Activated CD4-positive, CD25-positive, alpha-beta regulatory T cell treated with anti-CD3 and anti-CD28 coated beads, Interleukin-2, amount 50 U/mL, for 72 hours (primary cell): ENCODE data around the gene BRSK2.
"Not testable (repeated sequence)": the region's sequence is repeated elsewhere in the genome, so short reads cannot be mapped to it uniquely, and the experiment has no call there.

ENCODE experiments used
- DNase-seq: peaks from one replicate; pipeline ENCODE4 v3.0.0; 2021

Gene BRSK2

DNA sequence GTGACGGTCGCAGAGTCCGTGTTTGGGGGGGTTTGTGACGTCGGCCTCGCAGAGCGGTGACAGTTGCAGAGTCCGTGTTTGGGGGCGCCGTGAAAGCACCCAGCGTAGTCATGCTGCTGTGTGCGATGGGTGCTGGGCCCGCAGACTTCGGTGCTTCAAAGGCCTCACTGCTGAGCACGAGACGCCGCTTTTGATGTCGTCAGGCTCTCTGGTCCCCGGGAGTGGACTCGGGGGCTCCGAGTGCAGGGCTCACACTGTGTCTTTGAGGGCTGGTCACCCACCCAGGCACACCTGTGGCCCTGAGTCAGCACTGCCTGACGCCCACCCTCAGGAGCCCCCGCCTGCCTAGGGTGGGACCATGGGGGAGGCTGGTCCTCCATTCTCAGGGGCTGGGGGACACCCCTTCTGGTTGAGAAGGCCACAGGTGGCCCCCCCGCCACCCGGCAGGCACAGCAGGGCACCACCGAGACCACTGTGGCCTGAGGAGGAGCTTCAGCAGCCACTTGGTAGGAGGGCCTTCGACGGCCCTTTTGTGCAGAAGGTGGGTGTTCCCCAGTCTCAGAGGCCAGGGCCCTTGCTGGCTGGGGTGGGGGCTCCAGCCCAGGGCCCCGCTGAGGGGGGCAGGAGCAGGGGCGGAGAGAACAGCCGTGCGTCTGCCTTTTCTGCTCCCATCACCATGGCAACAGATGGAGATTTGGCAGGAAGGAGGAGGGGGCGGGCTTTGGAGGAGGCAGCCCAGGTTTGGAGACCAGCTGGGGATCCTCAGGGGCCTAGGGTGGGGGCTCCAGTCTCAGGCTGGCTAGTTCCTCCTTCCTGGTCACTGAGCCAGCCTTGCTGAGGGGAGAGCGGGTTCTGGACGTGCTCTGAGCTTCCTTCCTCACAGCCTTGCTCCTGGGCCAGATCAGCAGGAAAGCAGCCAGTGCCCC is 20.9 kb downstream of the BRSK2 start:
- DNase-seq = no peak

DNA sequence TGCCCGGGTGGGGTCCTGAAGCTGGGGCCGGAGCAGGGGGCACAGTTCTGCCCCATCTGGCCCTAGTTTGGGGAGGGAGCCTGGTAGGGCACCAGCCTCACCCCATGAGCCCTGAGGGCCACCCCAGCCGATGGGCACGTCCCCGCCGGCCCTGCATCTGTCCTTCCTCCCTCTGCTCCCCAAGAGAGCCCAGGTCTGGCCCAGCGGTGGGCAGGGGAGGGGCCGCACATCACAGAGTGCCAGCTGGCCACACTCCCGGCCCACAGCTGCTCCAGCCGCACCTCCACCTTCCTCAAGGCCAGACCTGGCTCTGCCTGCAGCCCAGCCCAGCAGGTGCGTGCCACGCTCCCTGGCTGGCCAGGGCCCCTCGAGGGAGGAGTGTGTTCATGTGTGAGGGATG is 21.6 kb downstream of the BRSK2 start:
- DNase-seq = no peak

DNA sequence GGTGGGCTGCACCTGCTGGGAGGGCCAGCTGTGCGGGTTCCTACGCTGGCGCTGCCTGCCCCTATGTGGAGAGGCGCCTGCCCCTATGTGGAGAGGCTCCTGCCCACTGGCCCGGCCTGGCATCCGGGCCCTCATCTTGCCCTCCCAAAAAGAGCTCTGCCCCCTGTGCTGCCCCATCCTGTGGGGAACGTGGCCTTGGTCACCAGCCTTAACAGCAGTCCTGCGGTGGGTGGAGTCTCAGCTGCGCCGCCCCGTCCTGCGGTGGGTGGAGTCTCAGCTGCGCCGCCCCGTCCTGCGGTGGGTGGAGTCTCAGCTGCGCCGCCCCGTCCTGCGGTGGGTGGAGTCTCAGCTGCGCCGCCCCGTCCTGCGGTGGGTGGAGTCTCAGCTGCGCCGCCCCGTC is 22.0 kb downstream of the BRSK2 start:
- DNase-seq = not testable (repeated sequence)

DNA sequence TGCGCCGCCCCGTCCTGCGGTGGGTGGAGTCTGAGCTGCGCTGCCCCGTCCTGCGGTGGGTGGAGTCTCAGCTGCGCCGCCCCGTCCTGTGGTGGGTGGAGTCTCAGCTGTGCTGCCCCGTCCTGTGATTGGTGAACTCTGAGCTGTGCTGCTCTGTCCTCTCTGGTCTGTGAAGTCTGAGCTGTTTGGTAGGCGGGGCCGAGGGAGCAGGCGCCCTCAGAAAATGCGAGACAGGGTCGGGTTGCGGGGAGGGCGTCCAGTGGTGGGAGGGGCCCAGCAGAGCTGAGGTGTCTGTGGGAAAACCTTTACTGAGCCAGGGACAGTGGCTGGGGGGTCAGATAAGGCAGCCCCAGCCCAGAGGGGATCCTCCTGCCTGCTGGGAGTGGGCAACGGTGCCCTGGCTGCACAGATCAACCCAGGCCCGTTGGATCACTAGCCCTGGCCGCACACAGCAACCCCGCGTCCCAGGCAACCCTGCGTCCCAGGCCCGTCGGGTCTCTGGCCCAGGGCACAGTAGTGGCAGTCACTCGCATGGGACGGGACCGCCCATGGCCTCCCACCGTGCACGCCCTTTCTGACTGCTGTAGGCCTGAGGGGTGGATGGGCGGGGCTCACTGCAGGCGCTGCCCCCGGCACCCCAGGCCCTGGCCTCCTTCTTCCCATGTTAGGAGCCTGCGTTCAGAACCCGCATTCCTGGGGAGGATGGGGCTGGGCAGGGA is 22.8 kb downstream of the BRSK2 start:
- no peak for DNase-seq

DNA sequence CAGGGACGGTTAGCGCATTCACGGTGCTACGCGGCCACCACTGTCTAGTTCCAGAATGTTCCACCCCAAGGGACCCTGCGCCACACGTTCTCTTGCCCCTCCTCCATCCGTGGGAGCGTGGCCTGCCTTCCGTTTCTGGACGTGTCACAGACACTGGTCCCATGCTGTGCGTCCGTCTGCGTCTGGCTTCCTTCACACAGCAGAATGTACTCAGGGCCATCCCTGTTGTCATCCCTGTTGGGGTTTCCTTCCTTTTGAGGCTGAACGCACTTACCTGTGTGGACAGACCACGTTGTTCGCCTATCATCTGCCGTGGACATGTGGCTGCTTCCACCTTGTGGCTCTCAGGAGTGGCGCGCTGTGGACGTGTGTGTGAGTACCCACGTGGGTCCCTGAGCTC is 24.9 kb downstream of the BRSK2 start:
- DNase-seq = no peak

DNA sequence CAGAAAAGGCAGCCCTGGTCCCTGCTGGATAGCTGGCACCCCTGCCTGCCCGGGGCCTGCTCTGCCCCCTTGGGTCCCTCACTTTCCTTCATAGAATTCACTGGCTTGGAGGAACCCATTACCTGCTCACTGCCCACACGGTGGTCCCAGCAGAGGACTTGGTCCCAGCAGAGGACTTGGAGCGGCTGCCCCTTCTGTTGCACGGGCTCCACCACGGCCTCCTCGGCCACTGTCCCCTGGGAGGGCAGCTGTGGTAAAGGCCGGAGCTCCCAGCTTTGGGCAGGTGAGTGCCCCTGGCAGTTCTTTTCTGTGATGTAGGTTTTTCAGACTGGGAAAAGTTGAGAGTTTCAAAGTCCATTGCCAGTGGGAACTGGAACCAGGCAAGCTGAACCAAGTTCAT is 25.9 kb downstream of the BRSK2 start:
- no peak for DNase-seq

DNA sequence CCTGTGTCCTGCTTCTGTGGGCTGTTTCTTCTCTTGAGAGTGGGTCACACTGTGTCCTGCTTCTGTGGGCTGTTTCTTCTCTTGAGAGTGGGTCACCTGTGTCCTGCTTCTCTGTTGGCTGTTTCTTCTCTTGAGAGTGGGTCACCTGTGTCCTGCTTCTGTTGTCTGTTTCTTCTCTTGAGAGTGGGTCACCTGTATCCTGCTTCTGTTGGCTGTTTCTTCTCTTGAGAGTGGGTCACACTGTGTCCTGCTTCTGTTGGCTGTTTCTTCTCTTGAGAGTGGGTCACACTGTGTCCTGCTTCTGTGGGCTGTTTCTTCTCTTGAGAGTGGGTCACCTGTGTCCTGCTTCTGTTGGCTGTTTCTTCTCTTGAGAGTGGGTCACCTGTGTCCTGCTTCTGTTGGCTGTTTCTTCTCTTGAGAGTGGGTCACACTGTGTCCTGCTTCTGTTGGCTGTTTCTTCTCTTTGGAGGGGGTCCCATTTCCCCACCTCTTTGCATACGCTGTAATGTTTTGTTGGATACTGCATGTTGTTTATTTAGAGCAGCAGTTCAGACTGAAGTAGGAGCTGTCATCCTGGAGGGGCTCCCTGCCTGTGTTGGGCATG is 28.6 kb downstream of the BRSK2 start:
- not testable (repeated sequence) for DNase-seq

DNA sequence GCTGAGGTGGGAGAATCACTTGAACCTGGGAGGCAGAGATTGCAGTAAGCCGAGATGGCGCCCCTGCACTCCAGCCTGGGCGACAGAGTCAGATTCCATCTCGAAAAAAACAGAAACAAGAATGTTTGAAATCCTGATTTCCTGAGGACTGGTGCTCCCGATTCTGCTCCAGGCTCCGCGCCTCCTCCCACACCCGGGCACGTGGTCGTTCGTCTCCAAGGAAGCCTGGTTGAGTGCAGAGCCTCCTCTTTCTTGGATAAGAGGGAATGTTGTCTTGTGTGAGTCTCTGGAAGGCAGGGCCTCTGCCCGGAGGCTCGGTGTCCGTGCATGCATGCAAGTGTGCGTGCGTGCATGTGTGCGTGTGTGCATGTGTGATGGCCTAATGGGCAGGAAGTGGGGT is 30.1 kb downstream of the BRSK2 start:
- DNase-seq = no peak

DNA sequence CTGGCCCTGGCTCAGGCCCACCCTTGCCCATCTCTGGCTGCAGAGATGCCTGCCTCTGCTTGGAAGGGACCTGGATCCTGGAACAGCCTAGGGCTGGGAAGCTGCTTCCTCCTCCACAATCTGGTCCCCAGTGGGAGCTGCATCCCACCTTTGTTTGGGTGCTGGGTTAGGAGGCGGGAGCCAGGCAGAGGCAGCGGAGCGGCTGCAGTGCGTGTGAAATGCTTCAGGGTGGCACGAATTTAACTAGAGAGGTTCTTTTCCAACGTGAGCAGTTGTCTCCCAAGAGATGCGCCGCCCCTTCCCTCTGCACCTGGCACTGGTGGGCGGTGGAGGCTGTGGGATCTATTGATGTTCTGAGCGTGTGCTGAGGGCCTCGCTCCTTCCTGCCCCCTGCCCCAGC is 31.6 kb downstream of the BRSK2 start:
- DNase-seq = no peak

DNA sequence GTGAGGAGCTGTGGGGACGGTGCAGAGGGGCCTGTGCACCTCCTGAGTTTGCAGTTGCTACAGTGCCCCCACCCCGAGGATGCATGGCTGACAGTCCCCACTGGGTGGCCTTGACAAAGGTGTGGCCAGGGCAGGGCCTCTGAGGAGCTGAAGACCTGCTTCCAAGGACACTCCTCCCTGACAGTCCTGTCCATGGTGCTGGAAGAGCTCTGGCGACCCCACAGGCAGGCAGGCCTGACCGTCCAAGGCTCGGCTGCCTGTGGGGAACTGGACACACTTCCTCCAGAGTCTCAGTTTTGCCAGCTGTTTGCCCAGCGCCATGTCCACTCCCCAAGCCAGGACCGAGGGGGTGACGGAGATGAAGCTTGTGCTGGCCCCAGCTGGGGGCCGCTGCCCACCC is 32.7 kb downstream of the BRSK2 start:
- no peak for DNase-seq

DNA sequence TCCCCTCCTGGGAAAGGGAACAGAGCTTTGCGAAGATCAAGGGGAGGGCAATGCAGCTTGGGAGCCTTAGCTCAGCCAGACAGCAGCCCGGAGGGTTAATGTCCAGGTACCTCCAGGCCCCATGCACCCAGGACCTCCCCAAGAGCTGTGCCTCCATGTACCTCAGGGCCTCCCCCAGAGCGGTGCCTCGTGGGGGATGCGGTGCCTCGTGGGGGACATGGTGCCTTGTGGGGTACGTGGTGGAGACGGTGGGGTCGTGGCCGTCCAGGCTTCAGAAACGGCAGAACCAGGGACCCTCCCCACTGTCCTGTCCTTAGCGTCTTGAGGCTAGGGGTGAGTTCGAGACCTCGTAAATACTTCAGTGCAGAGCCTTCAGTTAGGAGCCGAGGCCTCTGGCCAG is 33.2 kb downstream of the BRSK2 start:
- no peak for DNase-seq

DNA sequence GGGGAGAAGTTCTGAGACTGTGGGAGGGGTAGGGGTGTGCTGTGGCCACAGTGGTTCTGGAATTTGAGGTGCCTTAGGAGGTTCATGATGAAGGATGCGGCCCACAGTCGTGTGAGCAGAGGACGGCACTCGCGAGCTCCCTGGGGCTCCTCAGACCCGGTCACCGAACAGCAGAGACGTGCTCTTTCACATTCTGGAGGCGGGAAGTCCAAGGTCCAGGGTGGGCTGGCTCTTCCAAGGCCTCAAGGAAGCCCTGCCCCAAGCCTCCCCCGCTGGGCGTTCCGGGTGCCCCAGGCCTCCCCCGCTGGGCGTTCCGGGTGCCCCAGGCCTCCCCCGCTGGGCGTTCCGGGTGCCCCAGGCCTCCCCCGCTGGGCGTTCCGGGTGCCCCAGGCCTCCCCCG is 33.7 kb downstream of the BRSK2 start:
- not testable (repeated sequence) for DNase-seq

DNA sequence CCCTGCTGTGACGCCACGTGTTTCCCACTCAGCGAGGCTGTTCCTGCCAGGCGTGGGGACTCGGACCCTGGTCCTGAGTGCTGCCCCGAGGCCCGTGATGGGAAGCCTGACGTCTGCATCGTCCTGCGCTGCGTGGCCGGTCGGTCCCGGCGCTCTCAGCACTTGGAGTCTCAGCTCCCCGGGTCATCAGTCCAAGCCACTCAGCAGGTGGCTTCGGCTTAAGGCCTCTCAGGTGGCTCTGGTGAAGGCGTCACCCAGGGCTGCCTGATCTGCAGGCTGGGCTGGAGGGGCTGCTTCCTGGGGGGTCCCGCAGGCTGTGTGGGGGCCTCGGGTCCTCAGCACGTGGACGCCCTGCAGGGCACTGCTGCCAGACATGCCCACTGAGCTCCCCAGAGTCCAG is 35.3 kb downstream of the BRSK2 start:
- DNase-seq = no peak

DNA sequence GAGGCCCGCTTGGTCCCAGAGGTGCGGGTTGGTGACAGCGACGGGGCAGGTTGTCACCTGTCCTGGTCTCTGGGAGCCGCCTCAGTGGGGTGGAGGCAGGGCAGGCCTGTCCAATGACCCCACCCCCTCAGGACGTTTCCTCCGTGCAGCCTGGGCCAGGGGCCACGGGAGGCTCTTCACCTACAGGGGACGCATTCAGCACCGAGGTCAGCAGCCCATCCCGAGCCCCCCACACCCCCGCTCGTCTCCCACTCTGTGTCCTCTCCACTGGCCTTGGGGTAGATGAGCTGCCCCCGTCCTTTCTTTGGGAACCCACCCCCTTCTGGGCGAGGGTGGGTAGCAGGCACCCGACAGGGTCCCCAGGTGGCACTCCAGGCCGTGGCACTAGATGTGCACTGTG is 35.7 kb downstream of the BRSK2 start:
- no peak for DNase-seq

DNA sequence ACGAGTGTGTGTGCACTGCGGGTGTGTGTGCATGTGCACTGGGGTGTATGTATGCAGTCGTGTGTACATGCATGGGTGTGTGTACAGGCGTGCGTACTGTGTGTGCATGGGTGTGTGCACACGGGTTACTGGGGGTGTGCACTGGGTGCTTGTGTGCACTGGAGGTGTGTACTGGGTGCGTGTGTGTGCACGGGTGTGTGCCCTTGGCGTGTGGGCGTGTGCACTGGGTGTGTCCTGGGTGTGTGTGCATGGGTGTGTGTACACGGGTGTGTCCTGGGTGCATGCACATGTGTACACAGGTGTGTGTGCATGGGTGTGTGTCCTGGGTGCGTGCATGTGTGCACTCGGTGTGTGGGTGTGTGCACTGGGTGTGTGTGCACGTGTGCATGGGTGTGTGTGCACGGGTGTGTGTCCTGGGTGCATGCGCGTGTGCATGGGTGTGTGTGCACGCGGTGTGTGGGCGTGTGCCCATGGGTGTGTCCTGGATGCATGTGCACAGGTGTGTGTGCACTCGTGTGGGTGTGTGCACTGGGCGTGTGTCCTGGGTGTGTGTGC is 39.1 kb downstream of the BRSK2 start:
- no peak for DNase-seq

DNA sequence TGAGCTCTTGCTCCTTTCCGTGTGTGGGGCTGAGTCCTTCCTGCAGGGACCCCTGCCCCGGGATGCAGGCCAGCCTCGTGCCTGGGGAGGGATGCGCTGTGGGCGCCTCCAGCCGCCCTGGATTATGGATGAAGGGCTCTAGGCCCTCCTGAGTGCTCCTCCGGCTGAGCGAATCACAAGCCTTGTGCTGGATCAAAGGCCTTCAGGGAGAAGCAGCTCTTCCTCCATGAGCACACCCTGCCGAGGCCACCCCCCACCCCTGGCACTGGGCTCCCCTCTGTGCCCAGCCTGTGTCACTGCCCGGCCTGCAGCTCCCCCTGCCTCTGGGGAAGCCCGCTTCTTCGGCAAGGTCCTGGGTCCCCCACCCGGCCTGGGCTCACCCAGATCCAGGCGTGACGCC is 43.8 kb downstream of the BRSK2 start:
- no peak for DNase-seq

DNA sequence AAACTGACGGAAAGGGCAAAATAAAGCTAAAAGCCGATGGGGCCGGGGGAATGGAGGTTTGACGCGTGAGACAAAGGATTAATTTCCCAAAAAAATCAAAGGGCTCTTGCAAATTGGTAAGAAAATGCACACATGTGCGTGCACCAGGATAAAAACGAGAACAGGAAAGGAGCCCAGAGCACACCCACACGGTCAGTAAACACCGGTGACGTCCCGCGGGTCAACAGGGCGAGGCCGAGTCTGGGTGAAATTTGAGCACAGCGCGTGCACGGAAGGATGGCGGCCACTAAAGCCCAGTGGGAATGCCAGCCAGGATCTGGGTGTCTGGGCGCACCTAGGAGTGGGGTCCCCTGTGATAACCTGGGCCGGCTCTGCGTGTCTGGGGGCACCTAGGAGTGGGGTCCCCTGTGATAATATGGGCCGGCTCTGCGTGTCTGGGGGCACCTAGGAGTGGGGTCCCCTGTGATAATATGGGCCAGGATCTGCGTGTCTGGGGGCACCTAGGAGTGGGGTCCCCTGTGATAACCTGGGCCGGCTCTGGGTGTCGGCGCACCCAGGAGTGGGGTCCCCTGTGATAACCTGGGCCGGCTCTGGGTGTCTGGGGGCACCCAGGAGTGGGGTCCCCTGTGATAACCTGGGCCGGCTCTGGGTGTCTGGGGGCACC is 44.4 kb downstream of the BRSK2 start:
- no peak for DNase-seq

DNA sequence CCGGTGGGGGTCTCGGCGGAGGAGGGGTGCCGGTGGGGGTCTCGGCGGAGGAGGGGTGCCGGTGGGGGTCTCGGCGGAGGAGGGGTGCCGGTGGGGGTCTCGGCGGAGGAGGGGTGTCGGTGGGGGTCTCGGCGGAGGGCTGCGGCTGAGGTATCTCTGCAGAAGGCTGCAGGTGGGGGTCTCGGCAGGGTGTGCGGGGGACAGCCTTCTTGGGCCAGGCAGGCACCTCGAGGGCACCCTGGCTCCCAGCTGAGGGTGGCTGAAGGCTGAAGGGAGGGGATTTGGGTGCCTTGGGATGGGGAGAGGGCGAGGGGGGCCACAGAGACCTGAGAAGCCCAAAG is 45.7 kb downstream of the BRSK2 start:
- not testable (repeated sequence) for DNase-seq

DNA sequence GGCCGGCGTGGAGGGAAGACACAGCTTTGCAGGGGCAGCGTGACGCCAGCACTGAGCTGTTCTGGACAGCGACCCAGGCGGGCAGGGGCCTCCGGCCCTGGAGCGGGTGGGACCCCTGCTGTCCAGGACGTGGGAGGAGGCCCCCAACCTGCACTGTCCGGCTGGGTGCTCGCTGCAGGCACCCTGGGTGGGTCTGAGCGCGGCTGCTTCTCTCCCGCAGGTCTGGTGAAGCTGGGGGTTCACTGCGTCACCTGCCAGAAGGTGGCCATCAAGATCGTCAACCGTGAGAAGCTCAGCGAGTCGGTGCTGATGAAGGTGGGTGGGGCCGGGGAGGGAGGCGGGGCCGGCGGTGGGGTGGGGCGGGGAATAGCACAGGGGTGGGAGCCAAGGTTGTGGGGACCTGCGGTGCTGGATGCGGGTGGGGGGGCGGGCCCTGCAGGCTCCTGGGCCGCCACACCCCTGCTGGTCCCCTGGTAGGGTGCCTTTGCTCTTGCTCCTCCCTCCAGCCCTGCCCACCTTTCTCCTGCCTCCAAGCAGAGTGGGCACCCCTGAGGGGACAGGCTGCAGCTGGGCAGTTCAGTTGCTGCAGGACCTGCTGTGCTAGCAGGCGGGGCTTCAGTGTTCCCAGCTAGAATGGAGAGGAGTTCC is 46.2 kb downstream of the BRSK2 start:
- no peak for DNase-seq

DNA sequence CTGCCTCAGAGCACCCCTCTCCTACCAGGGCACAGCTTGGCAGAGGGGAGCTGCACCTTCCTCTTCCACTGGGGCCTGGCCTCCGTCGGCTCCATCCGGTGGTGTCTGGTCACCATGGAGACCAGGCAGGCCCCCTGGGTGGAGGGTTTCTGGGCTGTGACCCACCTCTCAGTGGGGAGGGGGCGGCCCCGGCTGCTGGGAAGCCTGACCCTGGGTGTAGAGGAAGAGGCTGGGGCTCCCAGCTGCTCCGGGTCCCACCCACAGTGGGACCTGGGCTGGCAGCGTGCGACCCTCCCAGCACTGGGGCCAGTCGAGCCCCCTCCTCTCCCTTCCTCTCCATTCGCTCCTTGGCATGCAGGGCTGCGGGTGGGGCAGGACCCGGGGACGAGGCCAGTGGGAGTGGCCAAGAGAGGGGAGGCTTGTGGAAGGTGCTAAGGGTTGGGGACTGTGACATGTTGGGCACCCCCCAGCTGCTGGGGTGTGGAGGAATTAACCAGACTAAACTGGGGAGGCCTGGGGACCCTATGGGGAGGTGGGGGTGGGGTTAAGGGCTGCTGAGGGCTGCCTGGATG is 46.8 kb downstream of the BRSK2 start:
- DNase-seq = no peak

DNA sequence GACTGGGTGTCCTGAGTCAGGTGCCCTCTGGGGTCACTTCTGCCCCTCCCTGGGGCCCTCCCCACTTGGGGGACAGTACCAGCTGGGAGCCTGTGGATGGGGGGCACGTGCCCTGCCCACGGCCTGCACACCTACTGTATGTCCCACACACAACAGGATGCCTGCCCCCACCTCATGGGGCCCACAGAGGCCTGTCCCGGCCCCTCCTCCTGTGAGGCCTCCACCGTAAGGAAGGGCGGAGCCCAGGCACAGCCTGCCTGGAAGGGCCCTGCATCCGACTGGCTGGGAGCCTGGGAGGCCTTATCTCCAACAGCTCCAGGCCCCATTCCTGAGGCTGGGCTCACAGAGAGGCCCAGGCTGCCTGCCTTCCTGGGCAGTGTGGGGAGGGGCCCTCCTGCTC is 47.8 kb downstream of the BRSK2 start:
- DNase-seq = no peak

DNA sequence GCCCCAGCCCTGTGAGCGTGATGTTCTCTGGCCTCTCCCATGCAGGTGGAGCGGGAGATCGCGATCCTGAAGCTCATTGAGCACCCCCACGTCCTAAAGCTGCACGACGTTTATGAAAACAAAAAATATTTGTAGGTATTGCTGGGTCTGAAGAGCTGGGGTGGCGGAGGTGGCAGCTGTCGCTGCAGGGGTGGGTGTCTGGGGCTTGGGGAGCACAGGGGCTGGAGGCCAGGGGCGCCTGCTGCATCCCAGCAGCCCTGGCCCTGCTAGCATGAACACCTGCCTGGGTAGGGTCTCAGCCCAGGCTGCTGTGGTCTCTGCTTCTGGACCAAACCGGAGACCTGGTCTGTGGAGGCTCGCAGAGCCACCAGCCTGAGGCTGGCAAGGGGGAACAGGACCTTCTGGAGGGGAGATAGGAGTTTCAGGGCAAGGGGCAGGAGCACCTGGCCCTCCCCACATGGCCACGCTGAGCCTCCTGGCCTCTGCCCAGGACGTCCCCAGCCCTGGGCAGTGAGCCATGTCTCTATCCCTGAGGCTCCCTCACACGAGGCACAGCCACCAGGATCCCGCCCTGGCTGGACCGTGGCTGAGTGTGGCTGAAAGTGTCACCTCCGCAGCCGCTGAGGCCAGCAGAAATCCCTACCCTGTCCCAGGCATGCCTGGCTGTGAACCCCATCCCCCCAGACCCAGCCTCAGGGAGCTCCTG is 48.7 kb downstream of the BRSK2 start:
- no peak for DNase-seq
